ENCODE data around the gene SBK2.

DNA sequence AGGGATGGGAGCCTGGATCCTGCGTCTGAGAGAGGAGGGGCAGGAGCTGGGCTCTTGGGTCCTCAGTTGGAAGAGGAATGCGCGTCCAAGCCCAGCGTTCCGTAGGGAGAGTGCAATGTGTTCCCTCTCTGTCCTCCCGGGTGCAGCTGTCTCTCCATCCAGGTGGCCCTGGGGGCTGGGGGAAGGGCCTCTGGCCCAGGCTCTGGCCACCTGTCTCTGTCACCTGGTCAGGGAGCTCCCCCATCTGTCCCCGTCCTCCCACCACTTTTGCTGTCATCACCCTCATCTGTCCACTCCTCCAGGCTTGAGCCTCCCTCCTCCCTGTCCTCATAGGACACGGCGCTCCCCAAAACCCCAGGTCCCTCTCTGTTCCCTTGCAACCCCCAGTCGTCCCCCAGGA lies 3.7 kb upstream of the SBK2 start:
- TF ChIP-seq, protein P1, sequence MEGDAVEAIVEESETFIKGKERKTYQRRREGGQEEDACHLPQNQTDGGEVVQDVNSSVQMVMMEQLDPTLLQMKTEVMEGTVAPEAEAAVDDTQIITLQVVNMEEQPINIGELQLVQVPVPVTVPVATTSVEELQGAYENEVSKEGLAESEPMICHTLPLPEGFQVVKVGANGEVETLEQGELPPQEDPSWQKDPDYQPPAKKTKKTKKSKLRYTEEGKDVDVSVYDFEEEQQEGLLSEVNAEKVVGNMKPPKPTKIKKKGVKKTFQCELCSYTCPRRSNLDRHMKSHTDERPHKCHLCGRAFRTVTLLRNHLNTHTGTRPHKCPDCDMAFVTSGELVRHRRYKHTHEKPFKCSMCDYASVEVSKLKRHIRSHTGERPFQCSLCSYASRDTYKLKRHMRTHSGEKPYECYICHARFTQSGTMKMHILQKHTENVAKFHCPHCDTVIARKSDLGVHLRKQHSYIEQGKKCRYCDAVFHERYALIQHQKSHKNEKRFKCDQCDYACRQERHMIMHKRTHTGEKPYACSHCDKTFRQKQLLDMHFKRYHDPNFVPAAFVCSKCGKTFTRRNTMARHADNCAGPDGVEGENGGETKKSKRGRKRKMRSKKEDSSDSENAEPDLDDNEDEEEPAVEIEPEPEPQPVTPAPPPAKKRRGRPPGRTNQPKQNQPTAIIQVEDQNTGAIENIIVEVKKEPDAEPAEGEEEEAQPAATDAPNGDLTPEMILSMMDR (IDR thresholded peaks at IDR 0.05; ENCODE audit: borderline replicate concordance, extremely low read depth, low read length, poor library complexity, severe bottlenecking) = no peak
- no peak for TF ChIP-seq EZH2 (IDR thresholded peaks at IDR 0.05; ENCODE audit: borderline replicate concordance, low read depth, low read length, severe bottlenecking)
